HG03432 (cell line): Measurements from ENCODE around the gene ABCB1.

Source experiments
- ATAC-seq: cut with Tn5 transposase; IDR thresholded peaks from one replicate; pipeline ENCODE4 v1.9.1; 2021; ENCODE audit warnings: mild to moderate bottlenecking, moderate library complexity; ENCODE audit not compliant: unreplicated experiment

Gene ABCB1

DNA sequence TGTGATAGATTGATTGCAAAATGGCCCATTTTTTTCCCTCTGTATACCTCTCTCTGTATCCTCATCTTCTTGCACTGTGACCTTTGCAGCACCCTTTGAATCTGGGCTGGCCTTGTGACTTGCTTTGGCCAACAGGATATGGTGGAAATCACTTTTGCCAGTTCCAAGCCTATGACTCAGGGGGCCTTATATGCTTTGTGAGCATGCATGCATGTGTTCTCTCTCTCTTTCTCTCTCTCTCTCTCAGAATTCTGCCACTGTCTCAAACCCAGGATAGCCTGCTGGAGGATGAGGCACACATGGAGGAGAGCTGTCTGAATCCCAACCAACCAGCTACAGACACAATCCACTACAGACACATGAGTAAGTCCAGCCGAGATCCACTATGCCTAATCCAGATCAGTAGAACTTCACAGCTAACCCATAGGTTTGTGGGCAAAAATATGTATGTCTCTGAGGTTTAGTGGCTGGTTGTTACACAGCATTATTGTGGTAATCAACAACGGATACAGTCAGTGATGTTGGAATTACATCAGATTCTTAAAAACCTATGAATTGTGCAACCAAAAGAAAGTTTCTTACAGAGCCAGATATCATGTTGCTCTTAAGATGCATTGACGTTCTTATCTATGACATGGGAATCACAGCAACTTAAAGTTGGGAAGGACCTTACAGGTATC is 83.4 kb downstream of the ABCB1 start:
- ATAC-seq = no peak

DNA sequence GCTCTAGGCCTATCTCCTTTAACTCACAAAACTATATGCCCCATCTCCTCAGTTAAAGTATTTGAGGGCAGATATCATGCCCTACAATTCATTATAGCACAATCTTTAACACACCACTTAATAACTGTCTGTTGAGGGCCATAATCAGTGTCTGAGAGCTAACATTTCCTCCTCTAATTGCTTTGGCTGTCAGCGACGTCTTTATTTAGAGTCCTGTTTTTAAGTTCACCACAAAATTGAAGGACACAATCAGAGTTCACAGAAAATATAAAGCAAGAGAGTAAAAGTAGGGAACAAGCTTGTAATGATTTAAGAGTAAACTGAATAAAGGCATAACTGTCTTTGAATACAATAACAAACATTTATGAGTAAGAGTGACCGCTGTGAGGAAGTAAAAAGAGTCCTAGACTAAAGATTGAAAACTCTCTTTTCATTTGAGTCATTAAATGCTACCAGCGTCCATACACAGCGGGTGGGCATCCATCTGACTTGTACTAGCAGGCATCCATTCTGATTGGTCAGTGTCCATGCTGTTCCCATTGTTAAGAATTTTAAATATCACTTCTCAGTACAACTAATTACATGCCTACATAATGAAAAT is 86.8 kb downstream of the ABCB1 start:
- no peak for ATAC-seq

DNA sequence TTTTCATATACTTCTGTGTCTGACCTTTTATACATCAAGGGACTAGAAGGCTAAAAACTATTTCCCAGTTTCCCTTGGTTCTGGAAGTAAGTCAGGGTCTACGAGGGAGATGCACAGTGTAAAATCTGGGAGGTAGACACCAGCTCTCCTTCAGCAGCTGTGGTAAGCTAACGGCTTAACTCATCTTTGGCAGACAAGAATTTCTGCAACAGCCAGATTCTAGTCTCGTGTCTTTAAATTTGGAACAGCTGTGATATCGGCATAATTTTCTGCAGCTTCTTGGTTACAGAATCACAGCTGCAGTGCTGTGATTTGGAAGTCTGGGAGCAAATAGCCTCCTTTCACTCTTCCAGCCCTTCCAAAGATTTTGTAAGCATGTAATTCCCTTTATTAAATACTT is 87.8 kb downstream of the ABCB1 start:
- no peak for ATAC-seq

DNA sequence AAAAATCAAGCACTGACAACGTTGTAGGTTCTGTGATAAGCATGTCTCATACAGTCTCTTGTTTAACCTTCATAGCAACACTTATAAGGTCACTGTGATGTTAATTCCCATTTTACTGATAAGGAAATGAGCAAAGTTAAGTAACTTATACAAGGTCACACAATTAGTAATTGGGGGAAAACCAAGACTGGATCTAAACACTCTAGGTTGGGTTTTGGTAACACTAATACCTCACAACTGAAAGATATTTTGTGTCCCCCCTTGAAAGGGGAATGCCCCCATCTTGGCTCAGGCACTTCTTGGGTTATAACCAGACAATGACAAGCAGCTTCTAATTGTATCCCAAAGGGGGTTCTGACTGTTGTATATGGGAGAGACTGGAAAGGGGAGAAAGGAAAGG is 89.2 kb downstream of the ABCB1 start:
- no peak for ATAC-seq

DNA sequence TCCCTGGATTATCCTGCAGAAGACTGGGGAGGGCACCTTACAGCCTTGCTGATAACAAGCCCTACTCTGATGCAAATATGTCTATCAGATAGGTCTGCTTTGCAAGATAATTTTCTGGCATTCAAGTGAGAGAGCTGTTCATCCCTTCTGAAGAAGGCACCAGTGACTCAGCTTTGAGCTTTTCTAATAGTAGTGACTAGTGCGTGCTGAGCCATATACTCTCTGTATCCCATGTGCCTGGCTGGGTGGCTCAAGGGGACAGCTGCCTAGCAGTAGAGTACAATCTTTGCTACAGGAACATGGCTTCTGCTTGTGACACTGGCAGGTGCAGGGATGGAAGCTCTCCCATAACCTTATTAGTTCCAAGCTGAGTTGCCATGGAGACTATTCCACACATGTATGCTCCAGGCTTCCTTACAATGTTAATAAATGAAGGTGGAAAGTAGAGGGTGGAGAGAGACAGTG is 90.2 kb downstream of the ABCB1 start:
- no peak for ATAC-seq

DNA sequence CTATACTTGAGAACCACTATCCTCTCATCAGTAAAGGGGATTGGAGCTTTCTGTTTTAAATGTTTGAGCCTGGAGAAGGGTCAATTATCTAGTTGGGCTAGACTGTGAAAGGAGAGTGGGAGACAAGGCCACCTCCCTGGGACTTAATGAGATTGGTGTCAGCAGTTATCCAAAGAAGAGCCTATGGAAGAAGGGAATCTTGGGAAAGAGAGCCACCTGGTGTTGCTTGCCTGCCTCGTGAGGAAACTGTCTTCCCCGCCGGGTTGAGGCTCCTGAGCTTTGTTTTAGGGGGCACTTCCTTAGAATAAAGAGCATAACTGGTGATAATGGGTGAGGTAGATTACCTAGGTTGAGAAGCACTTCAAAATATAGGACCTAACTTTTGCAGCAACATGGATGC is 93.2 kb downstream of the ABCB1 start:
- ATAC-seq = no peak

DNA sequence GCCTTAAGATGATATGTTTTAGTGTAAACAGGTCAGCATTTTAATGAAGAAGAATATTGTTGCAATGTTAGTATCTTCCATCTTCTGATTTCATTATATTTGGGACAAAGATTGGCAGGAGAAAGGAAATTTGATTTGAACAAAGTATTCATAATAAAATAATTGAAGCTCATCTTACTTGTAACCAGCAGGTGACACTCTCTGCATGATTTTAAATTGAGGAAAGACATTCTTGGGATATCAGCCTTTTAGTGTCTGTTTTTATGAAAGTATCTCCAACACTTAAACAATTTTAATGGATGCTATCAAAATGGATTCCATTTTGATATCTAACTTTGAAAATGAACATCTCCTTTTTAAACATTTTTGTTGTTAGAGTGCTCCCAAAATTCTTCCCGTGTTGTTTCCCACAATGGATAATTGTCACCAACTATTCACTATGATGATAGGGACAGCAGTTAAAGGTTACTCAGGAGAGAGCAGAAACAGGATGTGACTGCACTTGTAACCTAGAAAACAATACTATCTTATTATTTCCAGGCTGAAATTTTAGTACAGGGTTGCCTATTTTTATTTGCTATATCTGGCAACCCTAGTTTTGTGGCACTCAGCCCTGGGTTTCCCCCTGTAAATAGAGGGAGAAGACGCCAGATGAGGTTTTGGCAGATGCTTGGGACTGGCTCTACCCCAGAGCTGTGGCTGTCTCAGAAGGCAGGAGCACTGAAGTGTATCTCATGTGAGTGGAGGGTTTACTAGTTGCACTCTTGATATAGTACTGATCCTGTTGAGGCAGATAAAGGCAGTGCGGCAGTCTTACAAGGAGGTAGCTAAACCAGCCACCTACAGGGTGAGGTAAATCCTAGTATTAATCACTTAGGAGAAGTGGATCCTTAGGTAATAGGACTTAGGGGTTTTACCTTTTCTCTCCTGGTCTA is 94.2 kb downstream of the ABCB1 start:
- peak; percentile 30 for ATAC-seq

DNA sequence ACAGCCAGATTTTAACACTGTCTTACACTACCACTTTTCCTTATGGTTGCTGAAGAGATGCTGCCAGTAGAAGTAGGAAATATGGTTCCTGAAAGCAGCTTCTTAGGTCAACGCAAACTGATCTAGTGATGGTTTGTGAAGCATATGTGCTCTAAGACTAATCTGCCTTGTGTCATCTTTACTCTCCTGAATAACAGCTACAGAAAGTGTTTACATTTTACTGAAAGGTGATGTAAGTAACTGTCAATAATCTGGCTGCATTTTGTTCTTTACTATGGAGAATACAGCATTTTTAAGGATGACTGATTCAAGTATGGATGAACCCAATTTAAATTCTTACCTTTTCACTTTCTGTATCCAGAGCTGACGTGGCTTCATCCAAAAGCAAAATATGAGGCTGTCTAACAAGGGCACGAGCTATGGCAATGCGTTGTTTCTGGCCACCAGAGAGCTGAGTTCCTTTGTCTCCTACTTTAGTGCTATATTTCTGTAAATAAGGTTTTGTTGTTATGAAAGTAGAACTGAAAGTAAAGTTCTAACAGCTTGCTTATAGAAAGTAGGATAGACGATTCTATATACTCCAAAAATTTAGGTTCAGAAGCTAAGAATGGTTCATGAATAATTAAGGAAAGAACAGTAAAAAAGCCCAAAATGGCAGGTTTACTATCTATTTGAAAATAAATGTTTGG is 95.0 kb downstream of the ABCB1 start:
- ATAC-seq = peak; percentile 42

DNA sequence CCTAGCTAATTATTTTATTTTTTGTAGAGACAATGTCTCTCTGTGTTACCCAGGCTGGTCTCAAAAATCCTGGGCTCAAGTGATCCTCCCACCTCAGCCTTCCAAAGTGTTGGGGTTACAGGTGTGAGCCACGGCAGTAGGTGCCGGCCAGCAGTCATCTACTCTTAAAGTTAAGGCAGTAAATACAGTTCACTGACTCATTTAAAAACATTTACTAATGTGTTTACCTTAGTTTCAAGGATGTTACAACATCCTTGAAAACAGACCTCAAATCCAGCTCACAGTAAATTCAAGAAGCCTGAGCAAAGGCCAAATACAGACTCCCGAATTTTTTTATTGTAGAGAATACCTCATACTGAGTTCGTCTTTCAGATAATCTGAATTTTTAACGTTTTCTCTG is 95.6 kb downstream of the ABCB1 start:
- ATAC-seq = no peak

DNA sequence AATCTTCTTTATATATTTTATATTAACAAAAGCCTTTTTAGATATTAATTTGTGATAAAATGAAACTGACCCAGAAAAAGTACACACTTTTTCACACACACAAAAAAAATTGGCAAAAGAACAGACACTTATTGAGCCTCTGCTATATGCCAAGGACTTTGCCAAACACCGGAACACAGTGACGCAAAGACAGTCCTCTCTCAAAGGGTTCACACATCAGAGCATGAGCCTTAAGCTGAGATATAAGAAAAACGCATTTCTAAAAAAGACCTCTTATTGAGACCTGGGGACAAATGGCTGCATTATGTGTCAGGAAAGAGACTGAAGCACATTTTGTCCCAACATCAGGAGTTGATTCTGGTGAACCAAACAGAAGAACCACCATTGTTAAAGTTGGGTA is 101.2 kb downstream of the ABCB1 start:
- no peak for ATAC-seq

DNA sequence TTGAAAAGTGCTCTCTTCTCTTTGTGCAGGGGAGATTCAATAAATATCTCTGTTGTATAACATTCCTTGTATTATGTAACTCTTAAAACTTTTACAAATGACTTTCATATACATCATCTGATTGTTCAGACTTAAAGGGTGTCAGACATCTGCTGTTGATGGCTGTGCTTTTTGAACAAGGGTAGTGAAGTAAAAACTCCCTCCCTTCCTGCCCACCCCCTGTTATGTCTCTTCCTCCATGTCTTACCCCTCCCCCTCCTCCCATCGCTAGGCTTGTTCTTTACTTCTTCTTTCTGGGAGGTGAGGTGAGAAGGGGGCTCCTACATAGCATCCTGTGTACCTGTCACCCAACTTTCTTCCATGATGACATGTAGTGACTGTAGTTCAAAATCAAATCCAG is 101.8 kb downstream of the ABCB1 start:
- ATAC-seq = no peak

DNA sequence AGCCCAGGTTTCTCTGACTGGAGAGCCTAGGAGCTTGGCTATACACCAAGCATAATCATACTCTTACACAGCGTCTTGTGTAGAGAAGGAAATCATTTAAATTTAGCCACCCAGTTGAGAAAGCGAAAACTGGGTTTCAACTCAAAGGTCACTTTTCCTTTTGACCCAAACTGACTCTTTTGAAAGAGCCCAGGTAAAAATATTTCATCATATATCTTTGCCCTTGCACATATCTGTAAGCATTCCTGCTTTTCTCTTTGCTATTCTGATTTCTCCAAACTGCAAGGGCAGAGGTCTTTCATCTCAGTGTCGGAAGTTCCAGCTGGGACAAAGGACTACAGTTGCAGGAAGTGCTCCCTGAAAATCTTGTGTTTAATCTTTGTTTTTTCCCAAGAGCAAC is 103.2 kb downstream of the ABCB1 start:
- ATAC-seq = no peak

DNA sequence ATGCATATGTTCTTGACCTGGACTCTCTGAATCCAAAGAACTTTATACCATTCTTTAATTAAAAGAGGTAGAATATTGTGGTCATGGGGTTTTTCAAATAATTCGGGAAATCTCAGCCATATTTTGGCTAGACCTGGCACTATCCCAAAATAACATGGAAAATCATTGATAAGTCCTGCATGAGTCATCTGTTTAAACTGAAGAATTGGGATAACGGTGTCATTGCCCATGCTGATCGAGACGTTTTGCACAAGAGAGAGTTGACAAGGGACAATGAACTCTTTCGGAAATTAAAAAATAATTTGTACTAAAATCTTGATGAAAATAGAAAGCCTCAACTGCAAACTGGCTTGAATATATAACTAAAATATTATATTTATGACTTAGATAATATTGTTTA is 105.3 kb downstream of the ABCB1 start:
- ATAC-seq = no peak

DNA sequence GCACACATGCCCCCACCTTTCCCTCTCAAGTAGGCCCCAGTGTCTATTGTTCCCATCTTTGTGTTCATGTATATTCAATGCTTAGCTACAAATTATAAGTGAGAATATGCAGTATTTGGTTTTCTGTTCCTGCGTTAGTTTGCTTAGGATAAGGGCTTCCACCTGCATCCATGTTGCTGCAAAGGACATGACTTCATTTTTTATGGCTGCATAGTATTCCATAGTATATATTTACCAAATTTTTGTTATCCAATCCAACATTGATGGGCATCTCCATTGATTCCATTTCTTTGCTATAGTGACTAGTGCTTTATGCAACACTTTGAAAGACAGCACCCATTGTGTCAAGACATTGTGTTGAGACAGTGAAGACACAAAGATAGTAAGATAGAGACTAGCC is 106.2 kb downstream of the ABCB1 start:
- no peak for ATAC-seq

DNA sequence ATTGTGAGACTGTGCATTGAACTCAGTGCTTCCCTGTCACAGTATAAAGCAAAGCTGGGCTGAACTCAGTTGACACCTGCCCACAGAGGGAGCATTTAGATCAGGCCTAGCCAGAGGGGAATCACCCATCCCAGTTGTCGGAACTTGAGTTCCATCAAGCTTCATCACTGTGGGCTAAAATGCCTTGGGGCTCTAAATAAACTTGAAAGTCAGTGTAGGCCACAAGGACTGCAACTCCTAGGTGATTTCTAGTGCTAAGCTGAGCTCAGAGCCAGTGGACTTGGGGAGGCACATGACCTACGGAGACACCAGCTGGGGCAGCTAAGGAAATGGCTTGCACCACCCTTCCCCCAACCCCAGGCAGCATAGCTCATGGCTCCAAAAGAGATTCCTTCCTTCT is 117.6 kb downstream of the ABCB1 start:
- no peak for ATAC-seq

DNA sequence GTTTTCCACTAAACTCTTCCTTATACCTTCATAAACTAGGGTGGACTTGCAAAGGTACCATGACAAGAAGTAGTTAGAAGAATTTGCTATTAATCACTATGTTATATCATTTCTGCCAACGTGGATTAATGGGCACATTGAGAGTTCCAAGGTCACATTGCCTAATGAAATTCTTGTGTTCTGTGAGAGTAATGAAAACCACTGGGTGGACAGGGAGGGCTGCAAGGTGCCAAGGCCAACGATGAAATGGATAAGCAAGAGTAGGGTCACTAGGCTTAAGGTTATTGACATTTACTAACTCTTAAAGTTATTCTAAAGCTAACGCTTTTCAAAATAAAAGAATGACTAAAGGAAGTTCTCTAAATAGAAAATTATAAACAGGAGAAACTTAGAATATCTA is 118.6 kb downstream of the ABCB1 start:
- ATAC-seq = no peak

DNA sequence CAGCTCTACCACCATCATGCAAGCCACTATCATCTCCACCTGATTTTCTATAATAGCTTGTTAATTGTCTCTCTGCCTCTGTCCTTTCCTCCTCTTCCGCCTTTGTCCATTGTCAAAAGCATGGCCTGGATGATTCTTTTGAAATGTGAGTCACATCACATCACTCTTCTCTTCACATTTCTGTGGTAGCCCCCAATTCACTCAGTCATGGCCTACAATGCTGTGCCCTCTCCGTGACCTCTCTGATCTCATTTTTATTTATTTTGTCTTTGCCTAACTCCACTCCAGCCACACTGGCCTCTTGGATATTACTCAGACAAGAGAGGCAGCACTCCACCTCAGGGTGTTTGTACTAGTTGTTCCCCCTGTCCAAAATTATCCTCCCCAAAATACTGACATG is 120.3 kb downstream of the ABCB1 start:
- ATAC-seq = no peak

DNA sequence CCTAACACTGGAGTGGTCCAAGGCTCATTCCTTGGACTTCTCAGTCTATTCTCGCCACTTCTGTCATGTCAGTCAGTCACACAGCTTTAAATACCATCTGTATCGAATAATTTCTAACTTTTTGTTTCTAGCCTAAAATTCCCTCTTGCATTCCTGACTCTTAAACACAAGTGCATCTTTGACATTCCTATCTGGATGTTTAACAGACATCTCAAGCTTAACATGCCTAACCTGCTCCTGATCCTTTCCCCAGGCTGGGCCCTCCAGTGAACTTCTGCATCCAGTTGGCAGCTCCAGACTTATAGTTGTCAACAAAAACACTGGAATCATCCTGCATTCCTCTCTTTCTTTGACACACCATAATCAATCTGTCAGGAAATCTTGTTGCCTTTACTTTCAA is 120.7 kb downstream of the ABCB1 start:
- no peak for ATAC-seq

DNA sequence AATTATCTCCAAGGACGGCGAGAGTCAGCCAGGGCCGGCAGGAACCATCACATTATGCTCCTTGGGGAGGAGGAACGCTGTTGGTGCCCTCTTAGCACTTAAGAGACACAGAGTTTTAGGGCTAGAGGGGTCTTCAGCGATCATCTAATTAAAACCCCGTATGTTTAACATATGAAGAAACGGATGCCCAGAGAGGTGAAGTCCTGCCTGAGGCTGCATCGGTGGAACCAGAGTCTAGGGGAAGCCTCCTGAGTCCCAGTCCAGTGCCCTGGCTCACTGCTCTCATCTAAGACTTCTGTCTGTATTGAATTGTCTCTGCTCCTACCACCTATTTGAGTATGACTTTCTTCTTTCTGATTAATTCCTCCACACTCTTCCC is 124.5 kb downstream of the ABCB1 start:
- no peak for ATAC-seq

DNA sequence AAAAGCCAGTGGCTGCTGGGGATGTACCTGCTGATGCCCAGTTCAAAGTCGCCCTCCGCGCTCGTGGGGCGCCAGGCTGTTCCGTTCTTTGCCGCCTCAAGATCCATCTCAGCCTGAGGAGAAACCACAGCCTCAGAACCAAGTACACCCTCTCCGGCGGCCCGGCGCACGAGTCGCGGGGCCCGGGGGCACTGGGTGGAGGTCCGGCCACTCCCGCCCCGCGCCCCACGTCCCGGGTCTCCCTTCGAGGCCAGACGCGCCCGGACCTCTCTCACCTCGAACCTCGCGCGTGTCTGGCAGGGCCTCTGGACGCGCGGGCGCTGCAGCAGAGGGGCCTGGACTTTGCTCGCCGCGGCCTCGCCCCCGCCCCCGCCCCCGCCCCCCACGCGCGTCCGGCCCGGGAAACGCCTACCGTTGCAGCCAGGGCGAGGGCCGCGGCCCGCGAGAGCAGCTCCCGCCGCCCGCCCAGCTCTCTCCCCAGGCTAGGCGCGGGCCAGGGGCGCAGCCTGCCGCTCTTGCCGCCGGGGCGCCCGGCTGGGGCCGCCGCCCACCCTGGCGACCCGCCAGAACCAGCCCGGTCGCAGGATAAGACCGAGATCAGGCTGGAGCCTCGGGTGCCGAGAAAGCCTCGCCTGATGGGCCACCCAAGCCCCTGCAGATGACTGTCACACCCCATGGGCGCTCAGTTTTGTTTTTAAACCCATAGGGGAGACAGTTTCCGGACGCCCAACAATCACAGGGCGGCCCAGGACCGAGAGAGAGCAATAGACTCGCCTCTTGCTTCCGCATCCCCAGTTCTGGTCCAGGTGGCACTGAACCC is 125.1 kb downstream of the ABCB1 start, which contains the start of gene ABCB4:
ABCB4 (minus strand) TSS at position 322 of the 820 bp plus-strand sequence; CDS start at position 107, 215 bp downstream.
- ATAC-seq = peak; percentile 35
